Naive B cell (primary cell): Measurements from ENCODE around the gene FOXN1. TPM values are rescaled to one million over a fixed set of nuclear protein-coding genes. Genes with fewer than 3 reads are reported as not detected.

Source experiments
- polyA plus RNA-seq, 6 donors: library from polyadenylated mRNA; unstranded; fragments of 300-500 nt; fragmentation: Illumina TruSeq; gene quantifications; one replicate each; pipeline ENCODE4 v1.2.3, GENCODE V29; 2021; ENCODE audit warnings: low read depth in 6 of 6

The FOXN1 gene
- polyA plus RNA-seq, 6 donors from 2014 or later: not detected

Other genes starting within 250 kb of the FOXN1 start
- 1 to 10 TPM; 6.3 to 8.0 (median 6.9) TPM for gene TMEM97, start 187.1 kb upstream of the FOXN1 start, polyA plus RNA-seq
- gene IFT20, start 170.9 kb upstream of the FOXN1 start, polyA plus RNA-seq: 10 to 100 TPM; 41.5 to 53.9 (median 49.3) TPM
- gene TNFAIP1, start 170.6 kb upstream of the FOXN1 start, polyA plus RNA-seq: 10 to 100 TPM in 2 of 6 donors, 1 to 10 TPM in 4; 4.0 to 11.5 (median 9.4) TPM
- 100 to 1,000 TPM in 1 of 6 donors, 10 to 100 TPM in 5; 80.1 to 159 (median 84.3) TPM for gene POLDIP2, start 148.8 kb upstream of the FOXN1 start, polyA plus RNA-seq
- not detected for gene SEBOX, start 141.1 kb upstream of the FOXN1 start, polyA plus RNA-seq
- gene VTN, start 136.0 kb upstream of the FOXN1 start, polyA plus RNA-seq: under 1 TPM in 1 of 6 donors, not detected in 5; 0.13 TPM
- 1 to 10 TPM; 4.3 to 8.1 (median 7.1) TPM for gene SARM1, start 134.7 kb upstream of the FOXN1 start, polyA plus RNA-seq
- 1 to 10 TPM in 1 of 6 donors, under 1 TPM in 3, not detected in 2; 0.53 to 3.6 (median 0.68) TPM for gene SLC46A1, start 100.1 kb upstream of the FOXN1 start, polyA plus RNA-seq
- not detected for gene SLC13A2, start 32.7 kb upstream of the FOXN1 start, polyA plus RNA-seq
- 10 to 100 TPM; 69.7 to 93.0 (median 75.3) TPM for gene UNC119, start 46.3 kb downstream of the FOXN1 start, polyA plus RNA-seq
- gene PIGS, start 65.2 kb downstream of the FOXN1 start, polyA plus RNA-seq: 10 to 100 TPM; 31.3 to 61.7 (median 46.0) TPM
- 10 to 100 TPM; 30.6 to 67.9 (median 48.3) TPM for gene ALDOC, start 70.5 kb downstream of the FOXN1 start, polyA plus RNA-seq
- 1 to 10 TPM in 1 of 6 donors, under 1 TPM in 4, not detected in 1; 0.26 to 1.1 (median 0.62) TPM for gene SPAG5, start 92.7 kb downstream of the FOXN1 start, polyA plus RNA-seq
- under 1 TPM in 2 of 6 donors, not detected in 4; 0.09 to 0.20 TPM for gene RSKR, start 107.8 kb downstream of the FOXN1 start, polyA plus RNA-seq
- 10 to 100 TPM; 15.0 to 57.5 (median 40.8) TPM for gene BLTP2, start 138.8 kb downstream of the FOXN1 start, polyA plus RNA-seq
- gene SDF2, start 155.6 kb downstream of the FOXN1 start, polyA plus RNA-seq: 10 to 100 TPM; 46.0 to 76.5 (median 61.7) TPM
- gene SUPT6H, start 155.9 kb downstream of the FOXN1 start, polyA plus RNA-seq: 10 to 100 TPM in 1 of 6 donors, 1 to 10 TPM in 5; 4.6 to 19.5 (median 7.4) TPM
- gene PROCA1, start 205.5 kb downstream of the FOXN1 start, polyA plus RNA-seq: 1 to 10 TPM in 3 of 6 donors, under 1 TPM in 2, not detected in 1; 0.29 to 2.3 (median 1.1) TPM
- 10 to 100 TPM; 11.6 to 22.6 (median 18.2) TPM for gene RAB34, start 211.5 kb downstream of the FOXN1 start, polyA plus RNA-seq
- 1,000 to 10,000 TPM; 5,077 to 6,780 (median 5,627) TPM for gene RPL23A, start 213.6 kb downstream of the FOXN1 start, polyA plus RNA-seq
- gene TLCD1, start 219.9 kb downstream of the FOXN1 start, polyA plus RNA-seq: 1 to 10 TPM in 1 of 6 donors, under 1 TPM in 1, not detected in 4; 0.93 to 1.2 TPM
- gene NEK8, start 222.4 kb downstream of the FOXN1 start, polyA plus RNA-seq: 10 to 100 TPM; 14.5 to 26.1 (median 19.6) TPM
- 10 to 100 TPM in 4 of 6 donors, 1 to 10 TPM in 2; 5.4 to 17.1 (median 12.0) TPM for gene TRAF4, start 237.7 kb downstream of the FOXN1 start, polyA plus RNA-seq